Astrocyte of the spinal cord (primary cell): Measurements from ENCODE around the gene EDN2.

ENCODE experiments used
- DNase-seq: peaks from one replicate; pipeline ENCODE4 v3.0.0; 2011; ENCODE audit warnings: low read depth, low spot score
- H3K4me3 ChIP-seq: 2 replicates; pipeline ENCODE4 v1.5.1; 2011; ENCODE audit warnings: low read depth, mild to moderate bottlenecking, low read length, moderate library complexity
- CTCF ChIP-seq: IDR thresholded peaks from 2 replicates; pipeline ENCODE4 v1.5.1; 2012; ENCODE audit warnings: low read depth, mild to moderate bottlenecking, low read length, inconsistent platforms
- in situ Hi-C: cut with HindIII; loops from 2 replicates; pipeline ENCODE4 v1.10.0; 2017; ENCODE audit warnings: low sequenced_read_pairs

Gene EDN2

GRCh38 chr1:41517062-41517438 is 32.6 kb upstream of the EDN2 start:
- in situ Hi-C loops: no loop called here
- H3K4me3 ChIP-seq: no peak overlapping the region
- no peak for TF ChIP-seq CTCF
- no peak for DNase-seq

GRCh38 chr1:41516168-41517061 is 31.9 kb upstream of the EDN2 start:
- DNase-seq: peak; percentile 91
- peak overlapping the region; percentile 34 for H3K4me3 ChIP-seq
- TF ChIP-seq CTCF: peak; percentile 84
- in situ Hi-C loops: no loop called here

GRCh38 chr1:41515778-41516167 is 31.3 kb upstream of the EDN2 start:
- no peak overlapping the region for H3K4me3 ChIP-seq
- no peak for DNase-seq
- no peak for TF ChIP-seq CTCF
- in situ Hi-C loops: no loop called here

GRCh38 chr1:41515131-41515678 is 30.7 kb upstream of the EDN2 start:
- H3K4me3 ChIP-seq: no peak overlapping the region
- in situ Hi-C loops: no loop called here
- no peak for DNase-seq
- TF ChIP-seq CTCF: no peak

- H3K4me3 ChIP-seq: no peak overlapping the region
- in situ Hi-C loops: no loop called here
- TF ChIP-seq CTCF: no peak
- no peak for DNase-seq
Measured at GRCh38 chr1:41514381-41514780, 29.9 kb upstream of the EDN2 start.

GRCh38 chr1:41513383-41513735 is 28.9 kb upstream of the EDN2 start:
- in situ Hi-C loops: no loop called here
- peak; percentile 40 for TF ChIP-seq CTCF
- no peak for DNase-seq

More at GRCh38 chr1:41513383-41513735, 28.9 kb upstream of the EDN2 start:
- H3K4me3 ChIP-seq: no peak overlapping the region
